Measurements from ENCODE around the gene ATP1A4.
"Not testable (repeated sequence)": the region's sequence is repeated elsewhere in the genome, so short reads cannot be mapped to it uniquely, and the experiment has no call there.

ATP1A4 gene

DNA sequence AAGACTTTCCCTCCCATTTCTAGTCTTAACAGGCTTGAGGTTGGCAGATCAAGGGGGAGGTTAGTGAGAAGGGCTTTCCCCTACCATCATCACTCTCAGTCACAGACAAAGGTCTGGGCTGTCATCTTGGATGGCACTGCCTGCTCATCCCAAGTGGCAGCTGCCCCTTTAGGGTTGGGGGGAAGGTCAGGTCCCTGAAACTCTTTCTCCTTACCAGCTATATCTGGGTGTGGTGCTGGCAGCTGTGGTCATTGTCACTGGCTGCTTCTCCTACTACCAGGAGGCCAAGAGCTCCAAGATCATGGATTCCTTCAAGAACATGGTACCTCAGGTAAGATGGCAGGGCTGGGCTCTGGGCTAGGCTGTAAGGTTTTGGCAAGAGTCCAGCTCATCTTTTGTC, 27.7 kb upstream of the ATP1A4 start:
- no peak for DNase-seq (ENCODE audit: low read depth in 2 of 2)

DNA sequence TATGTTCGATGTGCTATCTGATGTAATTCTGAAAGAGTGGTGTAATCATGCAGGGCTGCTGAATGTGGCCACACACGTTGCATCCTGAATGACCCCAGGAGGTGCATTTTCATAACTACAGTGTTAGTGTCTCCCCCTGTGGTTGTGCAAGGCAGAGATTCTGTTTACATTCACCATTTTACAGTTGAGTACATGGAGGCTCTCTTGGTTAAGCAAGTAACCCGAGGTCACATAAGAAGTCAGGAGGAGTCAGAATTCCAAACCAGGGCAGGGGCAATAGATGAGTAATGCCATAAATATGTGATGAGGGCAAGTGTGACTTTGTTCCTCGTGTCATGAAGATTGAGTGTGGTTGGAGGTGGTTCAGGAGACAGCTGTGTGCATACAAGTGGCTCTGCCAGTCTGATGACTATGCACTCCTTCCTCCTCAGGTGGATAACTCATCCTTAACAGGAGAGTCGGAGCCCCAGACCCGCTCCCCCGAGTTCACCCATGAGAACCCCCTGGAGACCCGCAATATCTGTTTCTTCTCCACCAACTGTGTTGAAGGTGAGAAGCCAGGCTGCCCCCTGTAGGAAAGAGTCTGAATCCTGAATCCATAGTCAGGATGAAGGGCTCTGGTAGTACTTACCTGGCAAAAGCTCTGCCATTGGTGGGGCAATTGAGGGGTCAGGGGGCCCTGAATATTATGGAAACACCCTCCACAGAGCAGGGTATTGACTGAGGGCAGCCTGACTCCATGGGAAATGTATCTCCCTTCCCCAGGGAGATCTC, 26.5 kb upstream of the ATP1A4 start:
- DNase-seq (ENCODE audit: low read depth in 2 of 2) = no peak

DNA sequence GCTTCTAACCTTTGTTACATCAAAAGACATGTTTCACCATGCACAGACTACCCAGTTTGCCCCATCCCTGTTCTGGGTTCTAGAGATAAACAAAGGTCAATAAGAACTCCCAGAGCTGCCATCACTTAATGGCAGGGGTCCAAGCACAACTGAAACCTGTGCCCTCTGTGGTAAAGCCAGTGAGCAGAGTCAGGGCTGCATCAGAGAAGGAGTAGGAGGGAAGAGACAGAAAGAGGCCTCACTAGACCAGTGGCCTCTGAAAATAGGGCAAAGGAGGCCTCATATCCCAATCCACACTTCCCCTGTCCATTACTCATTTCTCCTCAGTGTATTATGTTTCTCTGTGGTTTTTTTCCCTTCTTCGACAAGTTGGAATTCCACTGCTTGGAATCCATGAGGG, 25.7 kb upstream of the ATP1A4 start:
- DNase-seq (ENCODE audit: low read depth in 2 of 2) = no peak

GRCh38 chr1:160126342-160126741, 25.1 kb upstream of the ATP1A4 start:
- DNase-seq (ENCODE audit: low read depth in 2 of 2) = not testable (repeated sequence)

DNA sequence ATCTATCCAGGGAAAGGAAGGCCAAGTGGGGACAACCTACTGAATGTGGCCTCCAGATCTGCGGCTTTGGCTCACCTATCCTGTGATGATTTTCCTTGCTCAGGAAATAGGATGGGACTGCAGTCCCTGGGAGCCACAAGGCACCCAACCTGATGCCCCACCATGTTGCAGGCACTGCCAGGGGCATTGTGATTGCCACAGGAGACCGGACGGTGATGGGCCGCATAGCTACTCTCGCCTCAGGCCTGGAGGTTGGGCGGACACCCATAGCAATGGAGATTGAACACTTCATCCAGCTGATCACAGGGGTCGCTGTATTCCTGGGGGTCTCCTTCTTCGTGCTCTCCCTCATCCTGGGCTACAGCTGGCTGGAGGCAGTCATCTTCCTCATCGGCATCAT, 24.0 kb upstream of the ATP1A4 start:
- DNase-seq (ENCODE audit: low read depth in 2 of 2) = no peak

DNA sequence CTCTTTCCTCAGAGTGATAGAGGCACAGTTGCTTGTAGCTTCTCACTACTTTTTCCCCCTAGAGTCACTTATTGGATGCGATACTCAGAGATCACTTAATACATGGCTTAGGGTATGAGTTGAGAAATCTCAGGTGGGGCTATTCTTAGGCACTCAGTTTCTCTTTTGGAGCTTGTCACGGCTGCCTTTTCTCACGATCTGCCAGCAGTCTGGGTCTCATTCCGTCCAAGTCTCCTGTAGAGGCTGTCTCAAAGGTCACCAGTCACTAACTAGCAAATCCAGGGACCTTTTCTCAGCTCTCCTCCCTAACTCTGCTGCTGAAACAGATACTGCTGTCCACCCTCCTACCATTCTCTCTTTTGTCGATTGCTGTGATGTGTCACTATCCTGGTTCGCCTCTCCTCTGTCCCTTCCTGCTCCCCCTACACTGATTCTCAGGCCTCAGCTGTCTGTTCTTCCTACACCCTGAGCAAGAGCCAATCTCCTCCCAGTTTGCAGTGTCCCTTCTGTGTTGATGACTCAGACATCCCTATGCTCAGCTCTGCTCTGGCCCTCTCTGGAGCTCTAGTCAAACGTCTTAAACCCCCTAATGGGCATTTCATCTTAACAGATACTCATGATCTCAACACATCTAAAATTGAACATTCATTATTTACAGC, 23.4 kb upstream of the ATP1A4 start:
- DNase-seq (ENCODE audit: low read depth in 2 of 2) = no peak

- DNase-seq (ENCODE audit: low read depth in 2 of 2) = no peak
Measured at GRCh38 chr1:160128636-160129035, 22.8 kb upstream of the ATP1A4 start.

GRCh38 chr1:160129046-160129445, 22.4 kb upstream of the ATP1A4 start:
- no peak for DNase-seq (ENCODE audit: low read depth in 2 of 2)

- no peak for DNase-seq (ENCODE audit: low read depth in 2 of 2)
Measured at GRCh38 chr1:160129558-160129957, 21.8 kb upstream of the ATP1A4 start.

DNA sequence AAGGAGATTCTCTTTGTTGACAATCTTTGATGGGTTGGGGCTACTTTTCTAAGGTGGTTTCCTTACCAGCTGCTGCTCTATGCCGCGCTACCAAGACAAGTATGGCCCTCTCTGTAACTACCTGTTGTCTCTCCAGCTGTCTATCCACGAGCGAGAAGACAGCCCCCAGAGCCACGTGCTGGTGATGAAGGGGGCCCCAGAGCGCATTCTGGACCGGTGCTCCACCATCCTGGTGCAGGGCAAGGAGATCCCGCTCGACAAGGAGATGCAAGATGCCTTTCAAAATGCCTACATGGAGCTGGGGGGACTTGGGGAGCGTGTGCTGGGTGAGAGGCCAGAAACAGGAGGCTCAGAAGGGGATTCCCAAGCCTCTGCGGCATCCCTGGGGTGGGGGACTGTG, 21.4 kb upstream of the ATP1A4 start:
- DNase-seq (ENCODE audit: low read depth in 2 of 2) = no peak

DNA sequence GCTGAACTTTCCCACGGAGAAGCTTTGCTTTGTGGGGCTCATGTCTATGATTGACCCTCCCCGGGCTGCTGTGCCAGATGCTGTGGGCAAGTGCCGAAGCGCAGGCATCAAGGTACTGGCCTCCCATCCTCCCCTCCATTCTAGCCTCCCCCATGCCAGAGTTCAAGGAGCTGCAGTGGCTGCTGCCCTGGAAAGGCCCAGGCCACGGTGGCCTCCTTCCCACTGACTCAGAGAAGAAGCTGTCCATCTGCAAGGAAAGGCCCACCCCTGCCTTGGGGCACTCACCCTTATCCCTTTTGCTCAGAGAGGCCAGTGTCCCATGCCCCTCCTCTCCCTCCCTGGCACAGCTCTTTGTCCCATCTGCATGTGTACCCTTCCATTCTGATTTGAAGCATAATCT, 20.9 kb upstream of the ATP1A4 start:
- DNase-seq (ENCODE audit: low read depth in 2 of 2) = no peak

DNA sequence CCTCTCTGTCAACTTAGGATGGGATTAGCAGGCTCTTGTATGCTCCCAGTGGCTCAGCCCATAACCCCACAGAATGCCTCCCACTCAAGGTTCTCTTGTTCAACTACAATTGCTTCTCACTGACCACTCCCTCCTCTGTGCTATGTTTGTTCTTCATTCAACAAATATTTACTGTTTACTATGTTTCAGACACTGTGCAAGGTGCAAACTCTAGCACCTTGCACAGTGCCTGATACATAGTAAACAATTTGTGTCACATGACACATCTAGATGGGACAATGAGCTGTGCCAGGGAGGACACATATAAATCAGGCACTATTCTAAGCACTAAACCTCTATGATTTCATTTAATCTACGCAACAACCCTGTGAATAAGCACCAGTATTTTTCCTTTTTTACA, 20.5 kb upstream of the ATP1A4 start:
- DNase-seq (ENCODE audit: low read depth in 2 of 2) = no peak

- no peak for DNase-seq (ENCODE audit: low read depth in 2 of 2)
Measured at GRCh38 chr1:160131803-160132565, 19.4 kb upstream of the ATP1A4 start.

DNA sequence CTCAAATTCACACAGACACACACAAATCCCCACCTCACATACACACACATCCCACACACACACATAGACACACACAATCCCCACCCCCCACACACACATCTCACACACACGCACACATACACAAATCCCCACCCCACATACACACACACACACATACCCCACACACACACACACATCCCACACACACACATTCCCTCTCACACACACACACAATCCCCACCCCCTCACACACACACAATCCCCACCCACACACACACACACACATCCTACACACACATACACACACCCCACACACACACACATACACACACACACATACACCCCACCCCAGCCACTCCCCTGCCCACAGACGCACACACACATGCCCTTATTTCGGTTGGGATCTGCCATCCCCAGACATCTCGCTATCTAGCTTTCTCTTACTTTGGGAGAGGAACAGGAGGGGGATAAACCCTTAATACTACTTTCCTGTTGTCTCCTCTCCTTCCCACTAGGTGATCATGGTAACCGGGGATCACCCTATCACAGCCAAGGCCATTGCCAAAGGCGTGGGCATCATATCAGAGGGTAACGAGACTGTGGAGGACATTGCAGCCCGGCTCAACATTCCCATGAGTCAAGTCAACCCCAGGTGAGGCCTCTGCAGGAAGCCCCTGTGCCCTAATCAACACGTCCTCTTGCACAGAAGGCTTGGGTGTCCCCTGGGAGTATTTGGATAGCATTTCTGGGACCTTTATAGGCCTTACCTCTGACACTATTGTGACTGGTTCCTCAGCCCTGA, 17.2 kb upstream of the ATP1A4 start:
- DNase-seq (ENCODE audit: low read depth in 2 of 2) = no peak

DNA sequence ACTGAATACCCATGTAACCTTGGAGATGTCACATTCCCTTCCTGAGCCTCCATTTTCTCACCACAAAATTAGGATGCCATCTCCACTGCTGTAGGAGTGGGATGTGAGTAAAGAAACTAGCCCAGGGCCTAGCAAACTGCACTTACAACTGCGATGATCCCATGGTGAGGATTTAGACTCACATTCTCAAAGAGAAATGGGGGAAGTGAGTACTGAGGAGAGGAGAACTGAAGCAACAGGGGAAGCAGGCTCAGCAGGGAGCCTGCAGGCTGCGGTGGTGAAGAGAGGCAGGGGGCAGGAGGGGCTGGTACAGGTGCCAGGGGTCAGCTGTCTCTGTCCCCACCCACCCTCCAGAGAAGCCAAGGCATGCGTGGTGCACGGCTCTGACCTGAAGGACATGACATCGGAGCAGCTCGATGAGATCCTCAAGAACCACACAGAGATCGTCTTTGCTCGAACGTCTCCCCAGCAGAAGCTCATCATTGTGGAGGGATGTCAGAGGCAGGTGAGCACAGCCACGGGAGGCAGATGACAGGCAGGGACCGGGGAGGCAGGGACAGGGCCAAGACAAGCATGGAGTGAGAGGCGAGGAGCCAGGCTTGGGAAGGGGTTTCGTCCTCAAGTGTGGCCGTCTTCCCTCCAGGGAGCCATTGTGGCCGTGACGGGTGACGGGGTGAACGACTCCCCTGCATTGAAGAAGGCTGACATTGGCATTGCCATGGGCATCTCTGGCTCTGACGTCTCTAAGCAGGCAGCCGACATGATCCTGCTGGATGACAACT, 16.4 kb upstream of the ATP1A4 start:
- DNase-seq (ENCODE audit: low read depth in 2 of 2) = no peak

DNA sequence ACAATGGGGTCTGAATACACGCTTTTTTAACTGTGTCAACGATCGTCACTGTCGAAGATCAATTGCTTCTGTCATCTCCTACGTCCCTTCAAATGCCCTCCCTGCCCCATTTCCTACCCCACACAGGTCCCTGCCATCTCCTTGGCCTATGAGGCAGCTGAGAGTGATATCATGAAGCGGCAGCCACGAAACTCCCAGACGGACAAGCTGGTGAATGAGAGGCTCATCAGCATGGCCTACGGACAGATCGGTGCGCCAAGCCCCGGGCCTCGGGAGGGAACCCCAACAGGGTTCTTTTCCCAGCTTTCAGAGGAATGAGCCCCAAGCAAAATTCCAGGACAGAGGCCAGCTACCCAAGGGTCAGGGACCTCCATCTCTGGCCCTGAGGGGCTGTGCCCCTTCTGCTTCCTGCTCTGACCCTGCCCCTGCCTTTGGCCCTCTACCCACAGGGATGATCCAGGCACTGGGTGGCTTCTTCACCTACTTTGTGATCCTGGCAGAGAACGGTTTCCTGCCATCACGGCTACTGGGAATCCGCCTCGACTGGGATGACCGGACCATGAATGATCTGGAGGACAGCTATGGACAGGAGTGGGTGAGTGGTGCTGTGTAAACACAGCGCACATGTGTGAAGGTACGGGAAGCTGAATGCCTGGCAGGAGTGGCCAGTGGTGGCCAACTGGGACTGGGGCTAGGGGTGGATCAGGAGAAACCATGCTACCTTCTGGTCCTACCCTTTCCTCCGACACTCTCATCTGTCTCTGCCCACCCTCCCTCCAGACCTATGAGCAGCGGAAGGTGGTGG, 15.1 kb upstream of the ATP1A4 start:
- no peak for DNase-seq (ENCODE audit: low read depth in 2 of 2)

- DNase-seq (ENCODE audit: low read depth in 2 of 2) = no peak
Measured at GRCh38 chr1:160136926-160137200, 14.5 kb upstream of the ATP1A4 start.

GRCh38 chr1:160137216-160137862, 14.1 kb upstream of the ATP1A4 start:
- DNase-seq (ENCODE audit: low read depth in 2 of 2) = no peak

DNA sequence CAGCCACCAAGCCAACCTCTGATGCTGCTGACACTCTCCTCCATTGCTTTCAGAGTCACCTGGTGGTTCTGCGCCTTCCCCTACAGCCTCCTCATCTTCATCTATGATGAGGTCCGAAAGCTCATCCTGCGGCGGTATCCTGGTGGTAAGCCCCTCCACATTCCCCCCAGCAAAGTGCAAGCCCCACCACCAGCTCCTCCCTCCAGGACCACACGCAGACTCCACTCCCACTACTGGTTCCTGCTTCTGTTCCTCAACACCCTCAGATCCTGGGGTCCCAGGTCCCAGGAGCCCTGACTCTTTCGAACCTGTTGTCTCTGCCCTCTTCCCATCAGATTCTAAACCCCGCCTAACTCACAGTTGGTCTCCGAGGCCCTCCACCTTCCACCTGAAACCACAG, 11.6 kb upstream of the ATP1A4 start:
- DNase-seq (ENCODE audit: low read depth in 2 of 2) = no peak

DNA sequence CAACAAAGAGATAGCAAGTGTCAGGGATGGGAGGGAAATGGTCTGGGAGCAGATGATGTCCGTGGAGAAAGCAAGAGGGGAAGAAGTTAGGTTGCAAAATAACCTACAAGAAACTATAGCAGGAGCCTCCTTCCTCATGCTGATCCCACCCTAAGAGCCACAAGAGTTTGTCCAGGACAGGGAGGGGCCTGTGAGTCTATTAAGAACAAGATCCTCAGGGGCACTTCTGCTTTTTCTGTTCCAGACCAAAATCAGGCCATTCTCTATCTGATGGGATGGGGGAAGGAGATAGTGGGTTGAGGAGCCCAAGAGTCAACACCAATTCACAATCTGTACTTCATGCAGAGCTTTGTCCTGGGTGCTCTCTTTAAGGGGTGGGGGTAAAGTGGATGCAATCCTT, 7.7 kb upstream of the ATP1A4 start:
- no peak for DNase-seq (ENCODE audit: low read depth in 2 of 2)

Measured in stimulated activated CD8-positive, alpha-beta memory T cell treated with anti-CD3 and anti-CD28 coated beads, Interleukin-2, amount 100 ng/mL, for 48 hours (primary cell).